Islet precursor cell (in vitro differentiated cells): ENCODE data around the gene CLDN3.
A peak's percentile ranks its signal among the peaks of the same experiment; 100 is the strongest.
"Not testable (repeated sequence)": the region's sequence is repeated elsewhere in the genome, so short reads cannot be mapped to it uniquely, and the experiment has no call there.

ENCODE experiments used
- DNase-seq: peaks from one replicate; pipeline ENCODE4 v3.0.0-alpha.2; 2018

Gene CLDN3, protein sequence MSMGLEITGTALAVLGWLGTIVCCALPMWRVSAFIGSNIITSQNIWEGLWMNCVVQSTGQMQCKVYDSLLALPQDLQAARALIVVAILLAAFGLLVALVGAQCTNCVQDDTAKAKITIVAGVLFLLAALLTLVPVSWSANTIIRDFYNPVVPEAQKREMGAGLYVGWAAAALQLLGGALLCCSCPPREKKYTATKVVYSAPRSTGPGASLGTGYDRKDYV

DNA sequence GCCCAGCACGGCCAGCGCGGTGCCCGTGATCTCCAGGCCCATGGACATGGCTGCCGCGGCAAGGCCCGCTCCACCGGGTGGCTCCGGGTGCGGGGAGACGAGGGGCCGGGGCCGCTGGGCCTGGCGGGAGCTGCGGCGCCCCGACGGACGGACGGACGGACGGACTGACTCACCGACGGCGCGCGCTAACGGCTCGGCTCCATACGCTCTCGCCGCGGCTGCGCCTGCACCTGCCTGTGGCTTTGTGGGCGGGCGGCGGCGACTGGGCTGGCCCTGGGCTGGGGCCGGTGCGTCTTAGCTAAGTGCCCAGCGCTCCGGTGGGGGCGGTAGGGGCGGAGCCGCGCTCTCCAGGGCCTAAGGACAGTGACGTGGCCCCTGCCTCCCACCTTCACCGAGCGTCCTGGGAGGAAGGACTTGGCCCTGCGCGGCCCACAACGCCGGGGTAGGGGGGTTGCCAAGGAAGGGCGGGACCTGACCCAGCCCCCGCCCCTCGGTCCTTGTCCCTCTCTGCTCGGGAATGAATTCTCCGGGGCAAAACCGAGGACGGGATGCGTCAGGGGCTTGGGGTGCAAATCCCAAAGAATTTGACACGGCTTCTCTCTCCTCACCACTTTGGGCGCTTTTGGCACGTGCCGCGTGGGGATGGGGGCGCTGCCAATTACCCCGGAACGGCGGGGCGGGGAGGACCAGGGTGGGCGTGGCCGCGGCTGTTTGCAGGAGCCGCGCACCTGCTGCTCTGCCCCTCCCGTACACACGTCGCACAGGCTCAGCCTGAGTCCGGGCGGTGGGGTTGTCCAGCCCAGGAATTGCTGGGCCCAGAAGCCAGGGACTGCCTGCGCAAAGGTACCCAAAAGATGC is at the start of gene CLDN3:
Gene CLDN3 (minus strand): TSS at position 269 of the 858 bp plus-strand sequence. CDS start 221 bp downstream, at position 48.
- DNase-seq, result peak; percentile 94

GRCh38 chr7:73817121-73817520 is 47.1 kb upstream of the CLDN3 start:
- DNase-seq, result peak; percentile 12

- peak; percentile 24 for DNase-seq
Measured at GRCh38 chr7:73815436-73815835, 45.4 kb upstream of the CLDN3 start.

DNA sequence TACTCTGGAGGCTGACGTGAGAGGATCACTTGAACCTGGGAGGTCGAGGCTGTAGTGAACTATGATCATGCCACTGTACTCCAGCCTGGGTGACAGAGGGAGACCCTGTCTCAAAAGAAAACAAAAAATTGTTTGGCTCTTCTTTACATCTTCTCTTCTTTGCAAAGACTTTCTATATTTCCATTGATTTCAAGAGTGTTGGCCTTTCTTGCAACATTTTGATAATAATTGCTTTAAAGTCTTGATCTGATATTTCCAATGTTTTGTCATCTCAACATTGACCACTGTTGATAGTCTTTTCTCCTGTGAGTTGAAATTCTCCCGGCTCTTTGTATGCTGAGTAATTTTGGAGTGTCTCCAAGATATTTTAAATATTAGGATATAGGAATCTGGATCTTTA is 42.9 kb upstream of the CLDN3 start:
- no peak for DNase-seq

- peak; percentile 91 for DNase-seq
Measured at GRCh38 chr7:73811760-73812168, 41.7 kb upstream of the CLDN3 start.

- no peak for DNase-seq
Measured at GRCh38 chr7:73810998-73811360, 40.9 kb upstream of the CLDN3 start.

- DNase-seq, result peak; percentile 90
Measured at GRCh38 chr7:73809467-73809951, 39.4 kb upstream of the CLDN3 start.

GRCh38 chr7:73802459-73802858 is 32.4 kb upstream of the CLDN3 start:
- no peak for DNase-seq

GRCh38 chr7:73801577-73801976 is 31.5 kb upstream of the CLDN3 start:
- DNase-seq, result no peak

GRCh38 chr7:73799282-73800141 is 29.4 kb upstream of the CLDN3 start:
- DNase-seq, result peak; percentile 68

- not testable (repeated sequence) for DNase-seq
Measured at GRCh38 chr7:73797176-73797575, 27.1 kb upstream of the CLDN3 start.

DNA sequence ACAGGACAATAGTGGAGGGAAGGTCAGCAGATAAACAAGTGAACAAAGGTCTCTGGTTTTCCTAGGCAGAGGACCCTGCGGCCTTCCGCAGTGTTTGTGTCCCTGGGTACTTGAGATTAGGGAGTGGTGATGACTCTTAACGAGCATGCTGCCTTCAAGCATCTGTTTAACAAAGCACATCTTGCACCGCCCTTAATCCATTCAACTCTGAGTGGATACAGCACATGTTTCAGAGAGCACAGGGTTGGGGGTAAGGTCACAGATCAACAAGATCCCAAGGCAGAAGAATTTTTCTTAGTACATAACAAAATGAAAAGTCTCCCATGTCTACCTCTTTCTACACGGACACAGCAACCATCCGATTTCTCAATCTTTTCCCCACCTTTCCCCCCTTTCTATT is 26.6 kb upstream of the CLDN3 start:
- DNase-seq, result not testable (repeated sequence)

DNA sequence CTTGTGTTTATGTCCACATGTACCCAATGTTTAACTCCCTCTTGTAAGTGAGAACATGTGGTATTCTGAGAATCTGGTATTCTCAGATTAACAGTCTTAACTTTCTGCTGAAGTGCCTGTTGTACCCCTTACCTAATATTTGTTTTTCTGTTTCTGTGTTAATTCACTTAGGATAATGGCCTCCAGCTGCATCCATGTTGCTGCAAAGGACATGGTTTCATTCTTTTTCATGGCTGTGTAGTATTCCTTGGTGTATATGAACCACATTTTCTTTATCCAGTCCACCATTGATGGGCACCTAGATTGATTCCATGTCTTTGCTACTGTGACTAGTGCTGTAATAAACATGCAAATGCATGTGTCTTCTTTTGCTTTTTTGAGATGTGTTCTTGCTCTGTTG is 25.1 kb upstream of the CLDN3 start:
- DNase-seq, result not testable (repeated sequence)

DNA sequence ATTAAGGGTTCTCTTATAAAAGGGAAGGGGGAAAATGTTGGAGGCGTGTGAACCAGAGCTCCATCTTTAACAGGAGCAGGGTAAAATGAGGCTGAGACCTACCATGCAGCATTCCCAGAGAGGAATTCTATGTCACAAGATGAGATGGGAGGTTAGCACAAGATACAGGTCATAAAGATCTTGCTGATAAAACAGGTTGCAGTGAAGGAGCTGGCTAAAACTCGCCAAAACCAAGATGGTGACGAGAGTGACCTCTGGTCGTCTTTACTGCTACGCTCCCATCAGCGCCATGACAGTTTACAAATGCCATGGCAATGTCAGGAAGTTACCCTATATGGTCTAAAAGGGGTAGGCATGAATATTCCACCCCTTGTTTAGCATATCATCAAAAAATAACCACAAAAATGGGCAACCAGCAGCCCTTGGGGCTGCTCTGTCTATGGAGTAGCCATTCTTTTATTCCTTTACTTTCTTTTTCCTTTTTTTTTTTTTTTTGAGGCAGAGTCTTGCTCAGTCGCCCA is 21.2 kb upstream of the CLDN3 start:
- not testable (repeated sequence) for DNase-seq

GRCh38 chr7:73789051-73789450 is 19.0 kb upstream of the CLDN3 start:
- no peak for DNase-seq

DNA sequence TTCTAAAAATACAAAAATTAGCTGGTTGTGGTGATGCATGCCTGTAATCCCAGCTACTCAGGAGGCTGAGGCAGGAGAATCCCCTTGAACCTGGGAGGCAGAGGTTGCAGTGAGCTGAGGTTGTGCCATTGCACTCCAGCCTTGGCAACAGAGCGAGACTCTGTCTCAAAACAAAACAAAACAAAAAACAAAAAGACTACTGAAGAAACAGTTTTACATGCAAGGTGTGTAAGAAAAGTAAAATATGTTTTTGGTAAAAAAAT is 17.6 kb upstream of the CLDN3 start:
- not testable (repeated sequence) for DNase-seq

DNA sequence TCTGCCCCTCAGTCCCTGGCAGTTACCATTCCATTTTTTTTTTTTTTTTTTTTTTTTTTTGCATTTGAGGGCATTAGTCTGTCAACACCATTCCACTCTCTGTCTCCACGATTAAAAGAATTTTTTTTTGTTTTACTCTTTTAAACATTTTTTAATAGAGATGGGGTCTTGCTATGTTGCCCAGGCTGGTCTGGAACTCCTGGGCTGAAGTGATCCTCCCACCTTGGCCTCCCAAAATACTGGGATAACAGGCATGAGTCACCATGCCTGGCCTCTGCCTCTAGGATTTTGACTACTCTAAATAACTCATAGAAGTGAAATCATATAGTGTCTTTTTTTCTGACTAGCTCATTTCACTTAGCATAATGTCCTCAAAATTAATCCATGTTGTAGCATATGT is 16.5 kb upstream of the CLDN3 start:
- no peak for DNase-seq

GRCh38 chr7:73779517-73779916 is 9.4 kb upstream of the CLDN3 start:
- no peak for DNase-seq

DNA sequence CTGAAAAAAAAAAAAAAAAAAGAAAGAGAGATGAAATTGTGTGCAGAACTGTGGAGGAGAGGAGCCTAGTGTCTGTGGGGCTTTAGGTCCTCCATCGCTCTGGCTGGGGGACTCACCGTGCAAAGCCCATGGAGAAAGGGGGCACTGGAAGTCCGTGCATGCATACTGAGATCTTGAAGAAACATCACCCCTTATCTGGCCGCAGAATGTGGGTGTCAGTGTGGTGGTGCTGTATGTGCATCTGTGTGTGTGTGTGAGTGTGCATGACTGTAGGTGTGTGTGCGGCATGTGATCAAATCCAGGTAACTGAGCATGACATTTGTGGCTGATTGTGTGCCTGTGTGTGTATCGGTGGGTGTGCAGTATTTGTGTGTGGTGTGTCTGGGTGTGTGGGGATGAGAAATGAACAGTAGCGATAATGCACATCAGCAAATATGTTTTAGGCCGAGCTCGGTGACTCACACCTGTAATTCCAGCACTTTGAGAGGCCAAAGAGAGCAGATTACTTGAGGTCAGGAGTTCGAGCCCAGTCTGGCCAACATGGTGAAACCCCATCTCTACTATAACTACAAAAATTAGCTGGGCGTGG is 8.8 kb upstream of the CLDN3 start:
- DNase-seq, result no peak

GRCh38 chr7:73774923-73775322 is 4.9 kb upstream of the CLDN3 start:
- DNase-seq, result no peak

DNA sequence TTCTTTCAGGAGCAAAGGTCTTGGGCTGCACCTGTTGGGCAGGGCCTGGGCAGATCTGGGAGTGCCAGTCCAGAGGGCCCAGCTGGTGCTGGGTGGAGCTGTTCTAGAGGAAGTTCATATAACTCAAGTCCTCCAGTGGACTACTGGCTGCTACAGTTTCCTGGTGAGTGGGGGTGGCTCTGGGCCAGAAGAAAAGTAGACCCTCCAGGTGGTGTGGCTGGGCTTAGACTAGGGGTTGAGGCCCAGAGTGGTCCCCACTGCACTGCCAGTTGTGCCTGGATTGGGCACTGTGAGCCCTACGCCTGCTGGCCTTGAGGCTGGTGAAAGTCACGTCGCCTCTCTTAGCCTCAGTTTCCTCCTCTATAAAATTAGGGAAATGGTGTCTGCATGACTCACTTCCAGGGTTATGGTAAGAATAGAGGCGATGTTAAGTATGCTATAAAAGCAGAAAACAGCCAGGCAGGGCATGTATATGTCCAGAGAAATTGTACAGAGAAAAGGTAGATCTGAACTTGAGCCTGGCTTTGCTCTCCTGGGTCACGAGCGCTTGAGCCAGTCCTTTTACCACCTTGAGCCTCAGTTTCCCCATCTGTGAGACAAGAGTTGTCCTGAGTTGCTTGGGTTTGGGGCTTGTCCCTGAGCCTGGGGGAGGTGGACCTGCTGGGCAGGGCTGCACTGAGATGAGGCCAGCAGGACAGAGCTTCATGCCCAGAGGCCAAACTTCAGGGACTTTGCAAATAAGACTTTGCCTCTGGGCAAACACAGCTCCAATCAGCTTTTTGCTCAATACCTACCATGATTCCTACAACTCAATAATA is 3.8 kb upstream of the CLDN3 start:
- no peak for DNase-seq
